ENCODE measurements around the gene LMAN2L. TPM values are rescaled to one million over a fixed set of nuclear protein-coding genes. Genes with fewer than 3 reads are reported as not detected.

Gene LMAN2L
- total and polyA plus RNA-seq, 2 donors (not counting 1 experiment from before 2014, with no cell fraction given), result 24.7 to 41.1 TPM

- H4K20me1 ChIP-seq (ENCODE audit: control insufficient read depth, extremely low read depth, insufficient read depth, low read length), result no peaks in the 10 kb centered on the region
- no peaks in the 10 kb centered on the region for H3K9me3 ChIP-seq (ENCODE audit: control insufficient read depth, insufficient read depth, low read depth, low read length)
- no peak overlapping the region for H3K4me2 ChIP-seq (ENCODE audit: extremely low read depth, insufficient read depth, low read length)
- H3K27me3 ChIP-seq (ENCODE audit: control insufficient read depth, insufficient read depth, low read length), result no peaks in the 10 kb centered on the region
- H3K27ac ChIP-seq (ENCODE audit: insufficient read depth, low read length), result peak overlapping the region; percentile 57
- H3K4me1 ChIP-seq (ENCODE audit: control insufficient read depth, extremely low read depth, insufficient read depth, low read length), result no peaks in the 10 kb centered on the region
- TF ChIP-seq CTCF (conservative IDR thresholded peaks at IDR 0.05 in 1 of 2, IDR thresholded peaks at IDR 0.05 in 1 of 2; ENCODE audit: low read depth in 1 of 2, low read length in 2 of 2) (no peak), EZH2 (IDR thresholded peaks at IDR 0.05; ENCODE audit: low read length, missing control alignments) (no peak)
- H3K79me2 ChIP-seq (ENCODE audit: control insufficient read depth, insufficient read depth, low read length), result no peaks in the 10 kb centered on the region
- no peak overlapping the region for H2AFZ ChIP-seq (ENCODE audit: low read length)
- H3K9ac ChIP-seq (ENCODE audit: insufficient read depth, low read length), result no peak overlapping the region
- DNase-seq (ENCODE audit: low read depth in 2 of 2), result peak in 1 of 2 donors; percentile 2
- H3K4me3 ChIP-seq (replicated peaks in 1 of 4; ENCODE audit: control extremely low read depth in 1 of 4, insufficient read depth in 1 of 4, low read depth in 3 of 4, low read length in 4 of 4), result no peak overlapping the region
- no peaks in the 10 kb centered on the region for H3K36me3 ChIP-seq (ENCODE audit: control insufficient read depth, insufficient read depth, low read length)
Measured at GRCh38 chr2:96664366-96664925, 75.4 kb downstream of the LMAN2L start.

DNA sequence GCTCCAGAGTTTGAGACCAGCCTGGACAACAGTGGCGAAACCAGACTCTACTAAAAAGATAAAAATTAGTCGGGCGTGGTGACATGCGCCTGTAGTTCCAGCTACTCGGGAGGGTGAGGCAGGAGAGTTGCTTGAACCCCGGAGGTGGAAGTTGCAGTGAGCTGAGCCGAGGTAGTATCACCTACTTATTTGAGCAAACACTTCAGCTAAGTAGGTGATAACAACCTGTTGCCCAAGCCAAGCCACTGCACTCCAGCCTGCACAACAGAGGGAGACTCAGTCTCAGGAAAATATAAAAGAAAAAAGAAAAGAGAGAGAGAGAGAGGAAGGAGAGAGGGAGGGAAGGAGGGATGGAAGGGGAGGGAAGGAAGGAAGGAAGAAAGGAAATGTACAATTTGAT, 76.0 kb downstream of the LMAN2L start:
- Histone ChIP-seq H3K9ac (ENCODE audit: insufficient read depth, low read length) (no peak overlapping the region), H3K27ac (ENCODE audit: insufficient read depth, low read length) (no peak overlapping the region), H3K4me2 (ENCODE audit: extremely low read depth, insufficient read depth, low read length) (no peak overlapping the region), H3K36me3 (ENCODE audit: control insufficient read depth, insufficient read depth, low read length) (no peaks in the 10 kb centered on the region), H3K79me2 (ENCODE audit: control insufficient read depth, insufficient read depth, low read length) (no peaks in the 10 kb centered on the region), H2AFZ (ENCODE audit: low read length) (no peak overlapping the region), H3K9me3 (ENCODE audit: control insufficient read depth, insufficient read depth, low read depth, low read length) (no peaks in the 10 kb centered on the region), H3K4me1 (ENCODE audit: control insufficient read depth, extremely low read depth, insufficient read depth, low read length) (no peaks in the 10 kb centered on the region), H4K20me1 (ENCODE audit: control insufficient read depth, extremely low read depth, insufficient read depth, low read length) (no peaks in the 10 kb centered on the region), H3K27me3 (ENCODE audit: control insufficient read depth, insufficient read depth, low read length) (no peaks in the 10 kb centered on the region), H3K4me3 (replicated peaks in 1 of 4; ENCODE audit: control extremely low read depth in 1 of 4, insufficient read depth in 1 of 4, low read depth in 3 of 4, low read length in 4 of 4) (no peak overlapping the region)
- DNase-seq (ENCODE audit: low read depth in 2 of 2), result no peak
- TF ChIP-seq EZH2 (IDR thresholded peaks at IDR 0.05; ENCODE audit: low read length, missing control alignments) (no peak), CTCF (conservative IDR thresholded peaks at IDR 0.05 in 1 of 2, IDR thresholded peaks at IDR 0.05 in 1 of 2; ENCODE audit: low read depth in 1 of 2, low read length in 2 of 2) (no peak)

GRCh38 chr2:96663177-96663576, 76.7 kb downstream of the LMAN2L start:
- TF ChIP-seq CTCF (conservative IDR thresholded peaks at IDR 0.05 in 1 of 2, IDR thresholded peaks at IDR 0.05 in 1 of 2; ENCODE audit: low read depth in 1 of 2, low read length in 2 of 2), result no peak
- H3K9ac ChIP-seq (ENCODE audit: insufficient read depth, low read length), result no peak overlapping the region
- H3K79me2 ChIP-seq (ENCODE audit: control insufficient read depth, insufficient read depth, low read length), result no peaks in the 10 kb centered on the region
- H4K20me1 ChIP-seq (ENCODE audit: control insufficient read depth, extremely low read depth, insufficient read depth, low read length), result no peaks in the 10 kb centered on the region
- no peaks in the 10 kb centered on the region for H3K4me1 ChIP-seq (ENCODE audit: control insufficient read depth, extremely low read depth, insufficient read depth, low read length)
- no peak for DNase-seq (ENCODE audit: low read depth in 2 of 2)
- no peaks in the 10 kb centered on the region for H3K36me3 ChIP-seq (ENCODE audit: control insufficient read depth, insufficient read depth, low read length)
- H3K27ac ChIP-seq (ENCODE audit: insufficient read depth, low read length), result no peak overlapping the region
- no peaks in the 10 kb centered on the region for H3K9me3 ChIP-seq (ENCODE audit: control insufficient read depth, insufficient read depth, low read depth, low read length)
- no peak overlapping the region for H3K4me2 ChIP-seq (ENCODE audit: extremely low read depth, insufficient read depth, low read length)
- no peaks in the 10 kb centered on the region for H3K27me3 ChIP-seq (ENCODE audit: control insufficient read depth, insufficient read depth, low read length)
- no peak overlapping the region for H3K4me3 ChIP-seq (replicated peaks in 1 of 4; ENCODE audit: control extremely low read depth in 1 of 4, insufficient read depth in 1 of 4, low read depth in 3 of 4, low read length in 4 of 4)
- no peak overlapping the region for H2AFZ ChIP-seq (ENCODE audit: low read length)
